Osteoblast (primary cell): ENCODE measurements around the gene MYOT. TPM values are rescaled to one million over a fixed set of nuclear protein-coding genes. Genes with fewer than 3 reads are reported as not detected.

Source experiments
- DNase-seq: peaks from one replicate; pipeline ENCODE4 v3.0.0; 2011; ENCODE audit warnings: low spot score, mixed read lengths; ENCODE audit not compliant: insufficient read length; ENCODE audit errors: missing footprints
- H2AFZ ChIP-seq: 2 replicates; pipeline ENCODE4 v1.6.0; 2011; ENCODE audit warnings: mild to moderate bottlenecking, low read length
- H3K27ac ChIP-seq: 2 replicates; pipeline ENCODE4 v1.5.1; 2011; ENCODE audit warnings: mild to moderate bottlenecking, low read depth, low read length, moderate library complexity
- H3K27me3 ChIP-seq: 2 replicates; pipeline ENCODE4 v1.6.0; 2012; ENCODE audit warnings: mild to moderate bottlenecking, control low read depth, inconsistent platforms, low read length, moderate library complexity; ENCODE audit not compliant: insufficient read depth
- H3K36me3 ChIP-seq: 2 replicates; pipeline ENCODE4 v1.5.1; 2011; ENCODE audit warnings: mild to moderate bottlenecking, low read length, control low read depth, moderate library complexity; ENCODE audit not compliant: insufficient read depth
- H3K4me1 ChIP-seq: 2 replicates; pipeline ENCODE4 v1.5.1; 2011; ENCODE audit warnings: mild to moderate bottlenecking, low read length, control low read depth, moderate library complexity; ENCODE audit not compliant: insufficient read depth
- H3K4me2 ChIP-seq: 2 replicates; pipeline ENCODE4 v1.6.0; 2011; ENCODE audit warnings: mild to moderate bottlenecking, low read length; ENCODE audit not compliant: insufficient read depth
- H3K4me3 ChIP-seq: fragments of 200-600 bp; sonication (generic); 3 replicates; pipeline ENCODE4 v1.5.1; 2012; ENCODE audit warnings: mild to moderate bottlenecking, low read length, inconsistent platforms; ENCODE audit not compliant: insufficient read depth
- H3K79me2 ChIP-seq: 2 replicates; pipeline ENCODE4 v1.6.0; 2012; ENCODE audit warnings: mild to moderate bottlenecking, low read length, control low read depth, inconsistent platforms; ENCODE audit not compliant: insufficient read depth
- H3K9me3 ChIP-seq: 2 replicates; pipeline ENCODE4 v1.5.1; 2011; ENCODE audit warnings: low read depth, low read length, control low read depth
- H4K20me1 ChIP-seq: 2 replicates; pipeline ENCODE4 v1.6.0; 2012; ENCODE audit warnings: mild to moderate bottlenecking, low read length, control low read depth; ENCODE audit not compliant: insufficient read depth
- CTCF ChIP-seq: IDR thresholded peaks from 2 replicates; pipeline ENCODE4 v1.5.1; 2011; ENCODE audit warnings: mild to moderate bottlenecking, low read depth, low read length, moderate library complexity; ENCODE audit errors: extremely low read depth
- total RNA-seq: library from RNA; depleted of rRNA; stranded (reverse); fragments of >200 nt; gene quantifications from 2 replicates; pipeline ENCODE4 v1.2.3, GENCODE V29; 2012

Gene MYOT
- total RNA-seq, 1 donor: not detected

GRCh38 chr5:137831105-137831504 lies 36.6 kb upstream of the MYOT start:
- no peaks in the 10 kb centered on the region for H3K36me3 ChIP-seq
- no peak overlapping the region for H3K4me2 ChIP-seq
- no peak overlapping the region for H2AFZ ChIP-seq
- DNase-seq: no peak
- peaks cover 15% of the 10 kb centered on the region for H3K4me1 ChIP-seq
- no peaks in the 10 kb centered on the region for H3K27me3 ChIP-seq
- H3K4me3 ChIP-seq: no peak overlapping the region
- no peaks in the 10 kb centered on the region for H3K79me2 ChIP-seq
- no peaks in the 10 kb centered on the region for H4K20me1 ChIP-seq
- no peak overlapping the region for H3K27ac ChIP-seq
- H3K9me3 ChIP-seq: no peaks in the 10 kb centered on the region
- TF ChIP-seq CTCF: no peak

- H3K9me3 ChIP-seq: no peaks in the 10 kb centered on the region
- H3K4me2 ChIP-seq: no peak overlapping the region
- TF ChIP-seq CTCF: no peak
- no peak overlapping the region for H3K4me3 ChIP-seq
- H3K79me2 ChIP-seq: no peaks in the 10 kb centered on the region
- no peaks in the 10 kb centered on the region for H4K20me1 ChIP-seq
- peaks cover 19% of the 10 kb centered on the region for H3K4me1 ChIP-seq
- H3K27ac ChIP-seq: no peak overlapping the region
- no peak overlapping the region for H2AFZ ChIP-seq
- H3K36me3 ChIP-seq: no peaks in the 10 kb centered on the region
- no peak for DNase-seq
- no peaks in the 10 kb centered on the region for H3K27me3 ChIP-seq
Measured at GRCh38 chr5:137831526-137831925, 36.1 kb upstream of the MYOT start.

GRCh38 chr5:137832416-137832815 lies 35.2 kb upstream of the MYOT start:
- DNase-seq: no peak
- no peaks in the 10 kb centered on the region for H4K20me1 ChIP-seq
- no peaks in the 10 kb centered on the region for H3K27me3 ChIP-seq
- H2AFZ ChIP-seq: no peak overlapping the region
- no peak for TF ChIP-seq CTCF
- no peak overlapping the region for H3K4me2 ChIP-seq
- no peak overlapping the region for H3K27ac ChIP-seq
- no peaks in the 10 kb centered on the region for H3K79me2 ChIP-seq
- no peaks in the 10 kb centered on the region for H3K9me3 ChIP-seq
- H3K36me3 ChIP-seq: no peaks in the 10 kb centered on the region
- no peak overlapping the region for H3K4me3 ChIP-seq
- peaks cover 28% of the 10 kb centered on the region for H3K4me1 ChIP-seq

GRCh38 chr5:137833463-137833862 lies 34.2 kb upstream of the MYOT start:
- Histone ChIP-seq H2AFZ (no peak overlapping the region), H3K27me3 (no peaks in the 10 kb centered on the region), H3K4me3 (no peak overlapping the region), H3K4me1 (peaks cover 37% of the 10 kb centered on the region), H4K20me1 (no peaks in the 10 kb centered on the region), H3K4me2 (no peak overlapping the region), H3K27ac (peak overlapping the region; percentile 54), H3K36me3 (no peaks in the 10 kb centered on the region), H3K9me3 (no peaks in the 10 kb centered on the region), H3K79me2 (no peaks in the 10 kb centered on the region)
- TF ChIP-seq CTCF: no peak
- DNase-seq: peak; percentile 52
